ENCODE measurements around the gene JUN.
A peak's percentile ranks its signal among the peaks of the same experiment; 100 is the strongest.

GRCh38 chr1:58763214-58763613 is 20.6 kb downstream of the JUN start:
- TF ChIP-seq CTCF (IDR thresholded peaks at IDR 0.05; ENCODE audit: extremely low read depth in 1 of 2, insufficient read depth in 1 of 2, low read depth in 1 of 2, low read length in 2 of 2) (no peak), EZH2 (IDR thresholded peaks at IDR 0.05; ENCODE audit: borderline replicate concordance, low read depth, low read length, severe bottlenecking) (no peak), MAX (IDR thresholded peaks at IDR 0.05; ENCODE audit: insufficient read depth, insufficient read length) (no peak), POLR2AphosphoS5 (IDR thresholded peaks at IDR 0.05; ENCODE audit: insufficient read depth, low read depth, low read length) (peak; percentile 79), POLR2A (IDR thresholded peaks at IDR 0.05; ENCODE audit: low read depth, low read length) (no peak)

Measured in endothelial cell of umbilical vein (primary cell).